A673 (cell line): ENCODE results near the gene CLVS2.

Source experiments
- EZH2 ChIP-seq: fragments of 200-600 bp; sonication (generic); IDR thresholded peaks from 2 replicates; pipeline ENCODE4 v1.6.1; 2017; ENCODE audit warnings: borderline replicate concordance, low read depth, mild to moderate bottlenecking, mixed read lengths, antibody characterized with exemption, low read length; ENCODE audit not compliant: poor library complexity, severe bottlenecking
- TF ChIP-seq, protein P1 (sequence below): fragments of 300-800, 200-600 bp; sonication (generic); conservative IDR thresholded peaks from 2 replicates; pipeline ENCODE4 v1.5.1; 2017; ENCODE audit warnings: low read depth, mild to moderate bottlenecking, antibody characterized with exemption, low read length, moderate library complexity, mixed read lengths

DNA sequence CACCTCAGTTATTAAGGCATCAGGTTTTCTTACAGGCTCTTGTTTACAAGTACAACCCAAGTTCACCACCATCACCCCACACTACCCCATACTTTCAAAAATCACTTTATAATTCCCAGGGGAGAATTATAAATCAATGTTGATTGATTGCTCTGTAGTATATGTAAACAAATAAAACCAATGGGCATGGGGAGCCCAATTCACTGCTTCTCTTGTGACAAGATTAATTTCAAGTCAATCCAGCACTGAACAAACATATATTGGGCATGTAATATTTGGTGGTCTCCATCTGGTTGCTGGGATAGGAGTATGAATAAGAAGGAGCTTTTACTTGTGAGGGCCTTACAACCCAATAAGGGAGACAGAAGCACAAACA, 95.8 kb downstream of the CLVS2 start:
- TF ChIP-seq, protein P1, sequence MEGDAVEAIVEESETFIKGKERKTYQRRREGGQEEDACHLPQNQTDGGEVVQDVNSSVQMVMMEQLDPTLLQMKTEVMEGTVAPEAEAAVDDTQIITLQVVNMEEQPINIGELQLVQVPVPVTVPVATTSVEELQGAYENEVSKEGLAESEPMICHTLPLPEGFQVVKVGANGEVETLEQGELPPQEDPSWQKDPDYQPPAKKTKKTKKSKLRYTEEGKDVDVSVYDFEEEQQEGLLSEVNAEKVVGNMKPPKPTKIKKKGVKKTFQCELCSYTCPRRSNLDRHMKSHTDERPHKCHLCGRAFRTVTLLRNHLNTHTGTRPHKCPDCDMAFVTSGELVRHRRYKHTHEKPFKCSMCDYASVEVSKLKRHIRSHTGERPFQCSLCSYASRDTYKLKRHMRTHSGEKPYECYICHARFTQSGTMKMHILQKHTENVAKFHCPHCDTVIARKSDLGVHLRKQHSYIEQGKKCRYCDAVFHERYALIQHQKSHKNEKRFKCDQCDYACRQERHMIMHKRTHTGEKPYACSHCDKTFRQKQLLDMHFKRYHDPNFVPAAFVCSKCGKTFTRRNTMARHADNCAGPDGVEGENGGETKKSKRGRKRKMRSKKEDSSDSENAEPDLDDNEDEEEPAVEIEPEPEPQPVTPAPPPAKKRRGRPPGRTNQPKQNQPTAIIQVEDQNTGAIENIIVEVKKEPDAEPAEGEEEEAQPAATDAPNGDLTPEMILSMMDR: no peak
- no peak for TF ChIP-seq EZH2
